Fibroblast of skin of scalp (primary cell): ENCODE results near the gene ZNF566. TPM values are rescaled to one million over a fixed set of nuclear protein-coding genes. Genes with fewer than 3 reads are reported as not detected.
A peak's percentile ranks its signal among the peaks of the same experiment; 100 is the strongest.
"Not testable (repeated sequence)": the region's sequence is repeated elsewhere in the genome, so short reads cannot be mapped to it uniquely, and the experiment has no call there.

Experiments used
- DNase-seq: peaks from one replicate; pipeline ENCODE4 v3.0.0-alpha.2; 2013
- polyA plus RNA-seq, 2 experiments: library from polyadenylated mRNA; unstranded; fragments of 120-200 nt; gene quantifications; one replicate each; pipeline ENCODE4 v1.2.1, GENCODE V29; 2013; ENCODE audit not compliant: insufficient read length in 2 of 2

The ZNF566 gene
- polyA plus RNA-seq (2013, experiment 1 of 2; ENCODE audit: insufficient read length): 4.4 TPM
- 6.2 TPM for polyA plus RNA-seq (2013, experiment 2 of 2; ENCODE audit: insufficient read length)

- DNase-seq: peak; percentile 97
Measured at GRCh38 chr19:36489118-36489919, at the start of gene ZNF566. ZNF566 (minus strand) TSS chr19:36489561; CDS start chr19:36476557, 13,004 bp downstream.

- DNase-seq: no peak
Measured at GRCh38 chr19:36528921-36529518, 39.7 kb upstream of the ZNF566 start.

GRCh38 chr19:36528194-36528920 lies 39.0 kb upstream of the ZNF566 start, which contains the start of gene ZNF260:
ZNF260 (minus strand) TSS chr19:36528271; CDS start chr19:36515238, 13,033 bp downstream.
- peak; percentile 98 for DNase-seq

- no peak for DNase-seq
Measured at GRCh38 chr19:36527873-36528193, 38.5 kb upstream of the ZNF566 start.

- DNase-seq: no peak
Measured at GRCh38 chr19:36527341-36527740, 38.0 kb upstream of the ZNF566 start.

GRCh38 chr19:36526581-36526980 lies 37.2 kb upstream of the ZNF566 start:
- DNase-seq: no peak

GRCh38 chr19:36524617-36525016 lies 35.3 kb upstream of the ZNF566 start:
- DNase-seq: no peak

GRCh38 chr19:36514012-36514612 lies 24.8 kb upstream of the ZNF566 start:
- no peak for DNase-seq

- DNase-seq: no peak
Measured at GRCh38 chr19:36508325-36508724, 19.0 kb upstream of the ZNF566 start.

GRCh38 chr19:36501973-36502372 lies 12.6 kb upstream of the ZNF566 start:
- DNase-seq: no peak

GRCh38 chr19:36497001-36497400 lies 7.6 kb upstream of the ZNF566 start:
- no peak for DNase-seq

GRCh38 chr19:36492689-36493453 lies 3.5 kb upstream of the ZNF566 start:
- peak; percentile 46 for DNase-seq

- DNase-seq: not testable (repeated sequence)
Measured at GRCh38 chr19:36490846-36491245, 1.5 kb upstream of the ZNF566 start.

- DNase-seq: peak; percentile 95
Measured at GRCh38 chr19:36489920-36490415, 607 bp upstream of the ZNF566 start.

- peak; percentile 5 for DNase-seq
Measured at GRCh38 chr19:36488846-36489117, 579 bp downstream of the ZNF566 start.

GRCh38 chr19:36488118-36488845 lies 1.1 kb downstream of the ZNF566 start:
- DNase-seq: no peak

- DNase-seq: no peak
Measured at GRCh38 chr19:36483653-36484052, 5.7 kb downstream of the ZNF566 start.

- no peak for DNase-seq
Measured at GRCh38 chr19:36482876-36483275, 6.5 kb downstream of the ZNF566 start.

GRCh38 chr19:36460046-36460445 lies 29.3 kb downstream of the ZNF566 start:
- DNase-seq: peak; percentile 1

- no peak for DNase-seq
Measured at GRCh38 chr19:36456831-36457230, 32.5 kb downstream of the ZNF566 start.

- peak; percentile 1 for DNase-seq
Measured at GRCh38 chr19:36449059-36449670, 40.2 kb downstream of the ZNF566 start.
